HepG2 (cell line): ENCODE measurements around the gene CELF2. TPM values are rescaled to one million over a fixed set of nuclear protein-coding genes. Genes with fewer than 3 reads are reported as not detected.

ENCODE experiments used
- ATAC-seq: fragments of 200-7000 bp; cut with Tn5 transposase; 3 replicates; pipeline ENCODE4 v1.9.1; 2020; ENCODE audit warnings: mild to moderate bottlenecking, moderate library complexity
- BruUV-seq: library from RNA; stranded (reverse); fragments of 400-500 nt; replicated peaks from 2 replicates; lab custom pipeline; 2021; lab: Mats Ljungman, UMichigan
- CTCF ChIA-PET: fragments of 300-600 bp; formaldehyde crosslinking; extraction: SDS; loops from one replicate; lab custom pipeline; 2021; ENCODE audit warnings: low total read pairs, inconsistent platforms, low intra/inter-chr PET ratio; lab: Yijun Ruan, JAX
- POLR2A ChIA-PET: fragments of 350-600 bp; sonication (Branson Sonifier 250); formaldehyde crosslinking; loops from one replicate; lab custom pipeline; 2020; ENCODE audit warnings: antibody characterized with exemption, inconsistent platforms; lab: Yijun Ruan, JAX
- DNase-seq: peaks from one replicate; pipeline ENCODE4 v3.0.0-alpha.2; 2015; ENCODE audit warnings: low spot score
- FAIRE-seq: peaks from 3 replicates; lab custom pipeline; 2011; peaks lifted over from hg19 to GRCh38; lab: Jason Lieb, UNC
- H2AFZ ChIP-seq: one replicate; pipeline ENCODE4 v1.6.1; 2011; ENCODE audit warnings: low read length, inconsistent platforms
- H3K27ac ChIP-seq: fragments of 300-600 bp; 3 replicates; pipeline ENCODE4 v1.8.0; 2011; ENCODE audit warnings: mixed run types, mild to moderate bottlenecking, mixed read lengths, low read length, inconsistent platforms; ENCODE audit not compliant: insufficient read depth; ENCODE audit errors: extremely low read length
- H3K27me3 ChIP-seq, 2 experiments: fragments of 200-600 bp in 1 of 2; 2 replicates in 1 of 2; 3 replicates in 1 of 2; pipeline versions ENCODE4 v1.6.0 to v1.8.0; 2011; ENCODE audit warnings: low read length in 2 of 2, mild to moderate bottlenecking in 2 of 2, moderate library complexity in 2 of 2, inconsistent platforms in 1 of 2; ENCODE audit not compliant: insufficient read depth in 2 of 2, control insufficient read depth in 1 of 2
- H3K36me3 ChIP-seq, 2 experiments: fragments of 200-600 bp in 1 of 2; replicated peaks in 1 of 2; 2 replicates in 1 of 2; 3 replicates in 1 of 2; pipeline versions ENCODE4 v1.5.1 to v1.8.0; 2011; ENCODE audit warnings: low read length in 2 of 2, inconsistent platforms in 1 of 2; ENCODE audit not compliant: insufficient read depth in 2 of 2, control insufficient read depth in 1 of 2
- H3K4me1 ChIP-seq: 2 replicates; pipeline ENCODE4 v1.5.1; 2012; ENCODE audit warnings: low read length, inconsistent platforms; ENCODE audit not compliant: insufficient read depth
- H3K4me2 ChIP-seq: 2 replicates; pipeline ENCODE4 v1.6.0; 2011; ENCODE audit warnings: low read depth, low read length, inconsistent platforms
- H3K4me3 ChIP-seq, 3 experiments: fragments of 200-600 bp in 1 of 3; sonication (generic), shearing (Covaris generic) in 1 of 3; replicated peaks in 1 of 3; 2 replicates each; pipeline ENCODE4 v1.5.1; 2011 to 2016; ENCODE audit warnings: low read length in 3 of 3, inconsistent platforms in 2 of 3, low read depth in 2 of 3, mild to moderate bottlenecking in 2 of 3, control low read depth in 1 of 3, mixed read lengths in 1 of 3; ENCODE audit not compliant: insufficient read depth in 1 of 3
- H3K79me2 ChIP-seq: one replicate; pipeline ENCODE4 v1.6.1; 2011; ENCODE audit warnings: low read length, inconsistent platforms; ENCODE audit not compliant: insufficient read depth
- H3K9ac ChIP-seq: 2 replicates; pipeline ENCODE4 v1.6.0; 2011; ENCODE audit warnings: mild to moderate bottlenecking, low read depth, low read length, inconsistent platforms; ENCODE audit not compliant: insufficient read depth
- H3K9me3 ChIP-seq: 2 replicates; pipeline ENCODE4 v1.5.1; 2012; ENCODE audit warnings: mild to moderate bottlenecking, low read length
- H4K20me1 ChIP-seq: 2 replicates; pipeline ENCODE4 v1.6.0; 2011; ENCODE audit warnings: inconsistent platforms, mild to moderate bottlenecking, low read length, moderate library complexity; ENCODE audit not compliant: insufficient read depth
- MED1 ChIP-seq: sonication (generic); formaldehyde crosslinking; IDR thresholded peaks from 2 replicates; pipeline ENCODE4 v1.4.0; 2020; ENCODE audit warnings: missing genetic modification reagents
- RCOR2 ChIP-seq: IDR thresholded peaks from 2 replicates; pipeline ENCODE4 v1.6.1; 2016; ENCODE audit warnings: missing biosample characterization, missing genetic modification reagents
- TCF7 ChIP-seq: sonication (generic); IDR thresholded peaks from 2 replicates; pipeline ENCODE4 v1.6.1; 2016; ENCODE audit warnings: antibody characterized with exemption, low read depth
- ZNF292 ChIP-seq: sonication (generic); formaldehyde crosslinking; IDR thresholded peaks from 2 replicates; pipeline ENCODE4 v1.8.1; 2022; ENCODE audit warnings: mild to moderate bottlenecking, low read depth, missing genetic modification reagents, borderline replicate concordance
- WGBS: methylation state at CpG from one replicate; pipeline ENCODE4 v1.1.6; 2017; ENCODE audit warnings: low lambda C conversion rate; 5-methylcytosine and 5-hydroxymethylcytosine counted together
- in situ Hi-C: cut with HindIII; loops from 2 replicates; pipeline ENCODE4 v1.10.0; 2017; ENCODE audit warnings: low pct_unique_long_range_greater_than_20kb; ENCODE audit not compliant: extremely low pct_ligation_motif_present
- intact Hi-C: fragments of 100-400 bp; cut with micrococcal nuclease; formaldehyde crosslinking; loops from one replicate; pipeline ENCODE4 v1.10.0; 2022; ENCODE audit not compliant: unreplicated experiment
- polyA plus RNA-seq, 8 experiments: library from polyadenylated mRNA; depleted of rRNA in 3 of 8; stranded (reverse) in 7 of 8; unstranded in 1 of 8; fragments of >200 nt; fragmentation: Illumina TruSeq in 4 of 8; extraction: Trizol in 4 of 8; gene quantifications; 2 replicates each; pipeline versions ENCODE4 v1.2.1 to v1.2.3, GENCODE V29; 2011 to 2016; ENCODE audit warnings: low read depth in 4 of 8, missing spikeins in 1 of 8, mixed read lengths in 1 of 8; ENCODE audit not compliant: insufficient read depth in 1 of 8
- total RNA-seq, 5 experiments: library from RNA; depleted of rRNA; stranded (reverse); fragments of >200 nt; fragmentation: Illumina TruSeq; extraction: Trizol; gene quantifications; 2 replicates each; pipeline ENCODE4 v1.2.3, GENCODE V29; 2016; ENCODE audit warnings: low read depth in 1 of 5
- TF ChIP-seq, protein P1 (sequence below): sonication (generic); formaldehyde crosslinking; IDR thresholded peaks from 2 replicates; pipeline ENCODE4 v1.5.0; 2020; ENCODE audit warnings: missing genetic modification reagents
- TF ChIP-seq, protein P2 (sequence below): sonication (generic); formaldehyde crosslinking; IDR thresholded peaks from 2 replicates; pipeline ENCODE4 v1.4.0; 2020; ENCODE audit warnings: missing genetic modification reagents

The CELF2 gene
- total and polyA plus RNA-seq, 2 of the 13 experiments (the other 11 are each of a cell fraction or from before 2014, with no cell fraction given) = not detected

DNA sequence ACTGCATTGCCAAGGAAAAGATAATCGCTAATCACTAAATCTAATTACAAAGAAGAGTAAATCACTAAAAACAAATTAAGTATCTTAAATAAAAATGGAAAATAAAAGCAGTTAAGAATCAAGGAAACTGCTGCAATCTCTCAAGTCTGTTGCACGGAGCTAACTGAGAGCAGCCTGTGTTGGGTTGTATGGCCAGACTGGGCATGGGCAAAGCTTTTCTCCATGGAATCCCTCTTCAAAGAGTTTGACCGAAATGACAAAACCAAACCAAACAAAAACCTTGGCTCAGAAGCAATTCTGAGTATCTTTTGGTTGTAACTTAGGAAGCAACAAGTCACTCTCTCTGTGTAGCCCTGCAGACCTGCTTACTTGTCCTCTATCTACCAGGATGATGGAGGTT, 78.8 kb downstream of the CELF2 start:
- TF ChIP-seq RCOR2 = no peak
- no peak overlapping the region for H3K4me2 ChIP-seq
- no peak overlapping the region for H3K9ac ChIP-seq
- no TSS peak for BruUV-seq
- no peak overlapping the region for H3K27ac ChIP-seq
- peaks cover 19% of the 10 kb centered on the region for H3K9me3 ChIP-seq
- H4K20me1 ChIP-seq = no peaks in the 10 kb centered on the region
- intact Hi-C loops = no loop called here
- no peaks in the 10 kb centered on the region for H3K4me1 ChIP-seq
- in situ Hi-C loops = no loop called here
- H2AFZ ChIP-seq = no peak overlapping the region
- ChIA-PET CTCF (no interaction called here), POLR2A (no interaction called here)
- FAIRE-seq (no peak), ATAC-seq (no peak), DNase-seq (no peak)
- H3K4me3 ChIP-seq = no peak overlapping the region
- no peaks in the 10 kb centered on the region for H3K36me3 ChIP-seq
- H3K79me2 ChIP-seq = no peaks in the 10 kb centered on the region
- WGBS = under 1% methylated on average over 3 of the region's 3 CpGs
- peaks cover 0 to 4% of the 10 kb centered on the region in 2 experiments; a peak in 1 of 5 replicates for H3K27me3 ChIP-seq

DNA sequence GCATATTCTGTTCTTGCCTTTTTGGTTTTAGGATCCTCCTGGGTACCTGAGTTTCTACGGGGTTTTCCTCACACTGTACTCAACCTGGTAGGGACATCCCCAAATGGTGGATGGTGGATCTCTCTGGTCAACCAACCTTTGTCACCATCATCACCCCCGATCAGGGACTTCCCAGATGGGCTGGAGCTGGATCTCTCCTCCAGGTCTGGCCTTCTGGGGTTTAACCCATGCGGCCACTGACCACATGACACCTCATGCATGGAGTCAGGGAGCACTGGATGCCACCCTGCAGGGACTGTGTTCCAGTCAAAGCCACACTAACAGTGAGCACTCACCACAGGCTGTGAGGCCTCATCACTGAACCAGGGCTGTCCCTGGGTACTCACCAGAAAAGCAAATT, 80.0 kb downstream of the CELF2 start:
- POLR2A ChIA-PET = no interaction called here
- intact Hi-C loops = no loop called here
- WGBS = 7% methylated on average over 3 of the region's 3 CpGs
- H3K27me3 ChIP-seq = peaks cover 0 to 4% of the 10 kb centered on the region in 2 experiments; a peak in 1 of 5 replicates
- no peak for DNase-seq
- TF ChIP-seq MED1 (no peak), TCF7 (no peak), ZNF292 (CRISPR knock-in tag) (no peak)
- TF ChIP-seq, protein P1, sequence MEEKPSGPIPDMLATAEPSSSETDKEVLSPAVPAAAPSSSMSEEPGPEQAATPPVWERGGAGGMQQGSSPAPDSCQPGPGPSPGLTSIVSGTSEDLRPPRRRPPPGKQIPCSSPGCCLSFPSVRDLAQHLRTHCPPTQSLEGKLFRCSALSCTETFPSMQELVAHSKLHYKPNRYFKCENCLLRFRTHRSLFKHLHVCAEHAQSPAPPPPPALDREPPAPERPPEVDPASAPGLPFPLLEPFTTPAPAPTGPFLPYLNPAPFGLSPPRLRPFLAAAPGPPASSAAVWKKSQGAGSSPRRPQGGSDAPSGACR (CRISPR knock-in tag) = no peak
- TF ChIP-seq, protein P2, sequence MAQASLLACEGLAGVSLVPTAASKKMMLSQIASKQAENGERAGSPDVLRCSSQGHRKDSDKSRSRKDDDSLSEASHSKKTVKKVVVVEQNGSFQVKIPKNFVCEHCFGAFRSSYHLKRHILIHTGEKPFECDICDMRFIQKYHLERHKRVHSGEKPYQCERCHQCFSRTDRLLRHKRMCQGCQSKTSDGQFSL (CRISPR knock-in tag) = no peak
- TF ChIP-seq, all 625 proteins: peak for 0
- in situ Hi-C loops = no loop called here
- Histone ChIP-seq H3K9ac (no peak overlapping the region), H3K4me3 (no peak overlapping the region), H3K79me2 (no peaks in the 10 kb centered on the region), H3K27ac (no peak overlapping the region), H3K4me1 (no peaks in the 10 kb centered on the region), H2AFZ (no peak overlapping the region), H3K36me3 (no peaks in the 10 kb centered on the region), H4K20me1 (no peaks in the 10 kb centered on the region), H3K4me2 (no peak overlapping the region), H3K9me3 (peaks cover 19% of the 10 kb centered on the region)
- CTCF ChIA-PET = no interaction called here
- FAIRE-seq = no peak
- ATAC-seq = no peak
- no TSS peak for BruUV-seq
